Measurements from ENCODE around the gene RNF4.

DNA sequence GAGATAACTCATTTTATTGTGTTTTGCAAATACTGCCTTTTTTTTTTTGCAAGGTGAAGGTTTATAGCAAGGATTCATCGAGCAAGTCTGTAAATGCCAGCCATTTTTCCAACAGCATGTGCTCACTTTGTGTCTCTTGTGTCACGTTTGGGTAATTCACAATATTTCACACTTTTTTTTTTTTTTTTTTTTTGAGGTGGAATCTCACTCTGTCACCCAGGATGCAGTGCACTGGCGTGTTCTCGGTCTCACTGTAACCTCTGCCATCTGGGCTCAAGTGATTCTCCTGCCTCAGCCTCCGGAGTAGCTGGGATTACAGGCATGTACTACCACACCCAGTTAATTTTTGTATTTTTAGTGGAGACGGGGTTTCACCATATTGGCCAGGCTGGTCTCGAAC lies 1.9 kb downstream of the RNF4 start:
- TF ChIP-seq CTCF (IDR thresholded peaks at IDR 0.05) (no peak), POLR2A (IDR thresholded peaks at IDR 0.05) (no peak)

All from body of pancreas (tissue), 4 donors.